Breast epithelium (tissue), 4 donors: ENCODE measurements around the gene OMA1. TPM values are rescaled to one million over a fixed set of nuclear protein-coding genes. Genes with fewer than 3 reads are reported as not detected.
"Not testable (repeated sequence)": the region's sequence is repeated elsewhere in the genome, so short reads cannot be mapped to it uniquely, and the experiment has no call there.

Experiments
- DNase-seq, 2 donors: peaks; one replicate each; pipeline ENCODE4 v3.0.0-alpha.2; 2019; ENCODE audit warnings: low spot score in 2 of 2
- H3K27ac ChIP-seq, 2 donors: fragments of 200-600 bp; sonication (generic) in 1 of 2; one replicate each; pipeline ENCODE4 v1.5.1; 2016 to 2019; ENCODE audit warnings: mild to moderate bottlenecking in 1 of 2
- H3K27me3 ChIP-seq, 2 donors: fragments of 200-600 bp; sonication (generic) in 1 of 2; one replicate each; pipeline versions ENCODE4 v1.5.1 to v1.6.0; 2017 to 2019; ENCODE audit warnings: control low read depth in 1 of 2, mild to moderate bottlenecking in 1 of 2
- H3K36me3 ChIP-seq: fragments of 200-600 bp; one replicate; pipeline ENCODE4 v1.5.1; 2019
- H3K4me1 ChIP-seq, 2 donors: fragments of 200-600 bp; sonication (generic); one replicate each; pipeline ENCODE4 v1.5.1; 2016 to 2019; ENCODE audit warnings: control low read depth in 1 of 2
- H3K4me3 ChIP-seq, 3 donors: fragments of 200-600 bp; sonication (generic); 1 replicate in 2 of 3; 2 replicates in 1 of 3; pipeline ENCODE4 v1.5.1; 2016 to 2019; ENCODE audit warnings: mild to moderate bottlenecking in 3 of 3, moderate library complexity in 2 of 3
- H3K9me3 ChIP-seq, 2 donors: fragments of 200-600 bp; sonication (generic) in 1 of 2; one replicate each; pipeline ENCODE4 v1.5.1; 2016 to 2019; ENCODE audit warnings: control low read depth in 1 of 2
- CTCF ChIP-seq, 3 donors: fragments of 450-650 bp; IDR thresholded peaks; one replicate each; pipeline ENCODE4 v1.5.1; 2016 to 2017; ENCODE audit warnings: antibody characterized with exemption in 3 of 3, mild to moderate bottlenecking in 3 of 3, moderate library complexity in 3 of 3
- POLR2A ChIP-seq: fragments of 450-650 bp; IDR thresholded peaks from one replicate; pipeline ENCODE4 v1.6.1; 2016; ENCODE audit warnings: antibody characterized with exemption, mild to moderate bottlenecking, moderate library complexity
- POLR2AphosphoS5 ChIP-seq, 3 donors: sonication (generic); formaldehyde crosslinking; IDR thresholded peaks; one replicate each; pipeline ENCODE4 v1.6.1; 2017; ENCODE audit warnings: antibody characterized with exemption in 3 of 3
- intact Hi-C: fragments of 100-400 bp; cut with DNase I; formaldehyde crosslinking; loops from one replicate; pipeline ENCODE4 v1.15.1; 2023; ENCODE audit warnings: low total_unique reads
- total RNA-seq, 3 donors: library from RNA; depleted of rRNA; stranded (reverse); fragments of >200 nt; gene quantifications; one replicate each; pipeline ENCODE4 v1.1.0, GENCODE V29; 2016

Gene OMA1
- total RNA-seq, 3 donors from 2014 or later: 26.4 to 79.8 (median 48.2) TPM

- H3K9me3 ChIP-seq: no peaks in the 10 kb centered on the region
- TF ChIP-seq POLR2AphosphoS5 (IDR thresholded peaks at IDR 0.05) (no peak), POLR2A (no peak), CTCF (IDR thresholded peaks at IDR 0.05) (no peak)
- H3K4me3 ChIP-seq: no peak overlapping the region
- no peaks in the 10 kb centered on the region for H3K27me3 ChIP-seq
- intact Hi-C loops: no loop called here
- no peaks in the 10 kb centered on the region for H3K4me1 ChIP-seq
- no peak for DNase-seq
- no peak overlapping the region for H3K27ac ChIP-seq
- no peaks in the 10 kb centered on the region for H3K36me3 ChIP-seq
Measured at GRCh38 chr1:58496042-58496441, 50.5 kb downstream of the OMA1 start.

- intact Hi-C loops: loop anchor here (5.0 kb wide), 1 partner anchor 568 kb away; no protein-coding TSS in a partner anchor
- H3K4me3 ChIP-seq, DNase-seq, H3K4me1 ChIP-seq, H3K9me3 ChIP-seq, H3K36me3 ChIP-seq, H3K27me3 ChIP-seq, H3K27ac ChIP-seq: not testable (repeated sequence)
Measured at GRCh38 chr1:58488914-58489313, 57.6 kb downstream of the OMA1 start.

GRCh38 chr1:58487002-58487401 lies 59.5 kb downstream of the OMA1 start:
- H3K36me3 ChIP-seq: no peaks in the 10 kb centered on the region
- no peaks in the 10 kb centered on the region for H3K27me3 ChIP-seq
- H3K4me1 ChIP-seq: no peaks in the 10 kb centered on the region
- H3K4me3 ChIP-seq: no peak overlapping the region
- H3K9me3 ChIP-seq: no peaks in the 10 kb centered on the region
- H3K27ac ChIP-seq: no peak overlapping the region
- no peak for DNase-seq
- TF ChIP-seq CTCF (IDR thresholded peaks at IDR 0.05) (no peak), POLR2A (no peak), POLR2AphosphoS5 (IDR thresholded peaks at IDR 0.05) (no peak)
- intact Hi-C loops: loop anchor here (5.0 kb wide), 1 partner anchor 570 kb away; no protein-coding TSS in a partner anchor

- Histone ChIP-seq H3K4me3 (no peak overlapping the region), H3K4me1 (no peaks in the 10 kb centered on the region), H3K27me3 (no peaks in the 10 kb centered on the region), H3K27ac (no peak overlapping the region), H3K36me3 (no peaks in the 10 kb centered on the region), H3K9me3 (no peaks in the 10 kb centered on the region)
- intact Hi-C loops: no loop called here
- TF ChIP-seq POLR2A: no peak
- no peak for DNase-seq
Measured at GRCh38 chr1:58481962-58482361, 64.6 kb downstream of the OMA1 start.

GRCh38 chr1:58480191-58480590 lies 66.3 kb downstream of the OMA1 start:
- H3K27me3 ChIP-seq: no peaks in the 10 kb centered on the region
- TF ChIP-seq POLR2A (no peak), POLR2AphosphoS5 (IDR thresholded peaks at IDR 0.05) (no peak)
- no peak overlapping the region for H3K4me3 ChIP-seq
- intact Hi-C loops: no loop called here
- H3K27ac ChIP-seq: no peak overlapping the region
- H3K4me1 ChIP-seq: no peaks in the 10 kb centered on the region
- DNase-seq: no peak
- H3K9me3 ChIP-seq: no peaks in the 10 kb centered on the region
- no peaks in the 10 kb centered on the region for H3K36me3 ChIP-seq

- Histone ChIP-seq H3K36me3 (no peaks in the 10 kb centered on the region), H3K27me3 (no peaks in the 10 kb centered on the region), H3K4me1 (no peaks in the 10 kb centered on the region), H3K27ac (no peak overlapping the region), H3K4me3 (no peak overlapping the region), H3K9me3 (no peaks in the 10 kb centered on the region)
- DNase-seq: no peak
- intact Hi-C loops: no loop called here
- TF ChIP-seq POLR2AphosphoS5 (IDR thresholded peaks at IDR 0.05) (no peak), POLR2A (no peak), CTCF (IDR thresholded peaks at IDR 0.05) (no peak)
Measured at GRCh38 chr1:58477390-58477789, 69.1 kb downstream of the OMA1 start.

- Histone ChIP-seq H3K27ac (no peak overlapping the region), H3K36me3 (no peaks in the 10 kb centered on the region), H3K4me3 (no peak overlapping the region), H3K4me1 (no peaks in the 10 kb centered on the region), H3K9me3 (no peaks in the 10 kb centered on the region), H3K27me3 (no peaks in the 10 kb centered on the region)
- no peak for TF ChIP-seq CTCF (IDR thresholded peaks at IDR 0.05)
- TF ChIP-seq POLR2A: no peak
- no peak for TF ChIP-seq POLR2AphosphoS5 (IDR thresholded peaks at IDR 0.05)
- DNase-seq: no peak
- intact Hi-C loops: no loop called here
Measured at GRCh38 chr1:58476179-58476578, 70.3 kb downstream of the OMA1 start.
